ENCODE measurements around the gene NUPR2. TPM values are rescaled to one million over a fixed set of nuclear protein-coding genes. Genes with fewer than 3 reads are reported as not detected.
A peak's percentile ranks its signal among the peaks of the same experiment; 100 is the strongest.
"Not testable (repeated sequence)": the region's sequence is repeated elsewhere in the genome, so short reads cannot be mapped to it uniquely, and the experiment has no call there.

NUPR2 gene
- total RNA-seq, 3 donors from 2014 or later: 1.1 to 1.6 TPM; not detected in 1

GRCh38 chr7:56079450-56080185 is 36.6 kb downstream of the NUPR2 start:
- ATAC-seq (peak; percentile 43), DNase-seq (peak; percentile 52 to 71 (median 67))
- Histone ChIP-seq H3K9me3 (no peaks in the 10 kb centered on the region), H3K36me3 (ENCODE audit: low read depth) (no peaks in the 10 kb centered on the region), H3K4me3 (no peak overlapping the region), H3K4me1 (ENCODE audit: low read depth) (no peaks in the 10 kb centered on the region)
- TF ChIP-seq CTCF (IDR thresholded peaks at IDR 0.05): no peak
- intact Hi-C loops (cut with DNase I, micrococcal nuclease): loop anchor here in 1 of 2 donors (10.0 kb wide), 1 partner anchor 75 kb away; no protein-coding TSS in a partner anchor

GRCh38 chr7:56078196-56078595 is 38.0 kb downstream of the NUPR2 start:
- TF ChIP-seq CTCF (IDR thresholded peaks at IDR 0.05): no peak
- intact Hi-C loops (cut with DNase I, micrococcal nuclease): loop anchor here in 1 of 2 donors (10.0 kb wide), 1 partner anchor 73 kb away; no protein-coding TSS in a partner anchor

GRCh38 chr7:56077681-56078080 is 38.5 kb downstream of the NUPR2 start:
- H3K36me3 ChIP-seq (ENCODE audit: low read depth): no peaks in the 10 kb centered on the region
- no peak for TF ChIP-seq CTCF (IDR thresholded peaks at IDR 0.05)
- DNase-seq (no peak), ATAC-seq (no peak)
- H3K4me3 ChIP-seq: no peak overlapping the region
- H3K4me1 ChIP-seq (ENCODE audit: low read depth): no peaks in the 10 kb centered on the region
- intact Hi-C loops (cut with DNase I, micrococcal nuclease): loop anchor here in 1 of 2 donors (10.0 kb wide), 1 partner anchor 73 kb away; no protein-coding TSS in a partner anchor
- no peaks in the 10 kb centered on the region for H3K9me3 ChIP-seq

More at GRCh38 chr7:56078196-56078595, 38.0 kb downstream of the NUPR2 start:
- DNase-seq: no peak
- no peak overlapping the region for H3K4me3 ChIP-seq
- H3K9me3 ChIP-seq: no peaks in the 10 kb centered on the region
- no peaks in the 10 kb centered on the region for H3K36me3 ChIP-seq (ENCODE audit: low read depth)
- ATAC-seq: no peak
- H3K4me1 ChIP-seq (ENCODE audit: low read depth): no peaks in the 10 kb centered on the region

- peak; percentile 89 for TF ChIP-seq CTCF (IDR thresholded peaks at IDR 0.05)
- H3K4me3 ChIP-seq: no peak overlapping the region
- H3K4me1 ChIP-seq (ENCODE audit: low read depth): no peaks in the 10 kb centered on the region
- H3K36me3 ChIP-seq (ENCODE audit: low read depth): no peaks in the 10 kb centered on the region
- no peaks in the 10 kb centered on the region for H3K9me3 ChIP-seq
- intact Hi-C loops (cut with DNase I, micrococcal nuclease): loop anchor here (2.0 to 10.0 kb wide), 2 partner anchors 70 kb away; no protein-coding TSS in a partner anchor
- DNase-seq: peak; percentile 79 to 90 (median 89)
- peak; percentile 99 for ATAC-seq
These were observed 41.8 kb downstream of the NUPR2 start for GRCh38 chr7:56074371-56074791.

- H3K4me3 ChIP-seq; H3K4me1 ChIP-seq (ENCODE audit: low read depth); ATAC-seq; H3K36me3 ChIP-seq (ENCODE audit: low read depth); DNase-seq; intact Hi-C loops (cut with DNase I, micrococcal nuclease); H3K9me3 ChIP-seq: not testable (repeated sequence)
These were observed 49.8 kb downstream of the NUPR2 start for GRCh38 chr7:56066376-56066775.

Other genes starting within 250 kb of the NUPR2 start
- gene ZNF713, start 229.0 kb downstream of the NUPR2 start, total RNA-seq: 1 to 10 TPM; 2.0 to 4.3 (median 2.1) TPM
- 10 to 100 TPM; 11.5 to 14.3 (median 11.5) TPM for gene MRPS17, start 164.5 kb downstream of the NUPR2 start, total RNA-seq
- 100 to 1,000 TPM in 1 of 3 donors, 10 to 100 TPM in 2; 59.4 to 101 (median 60.8) TPM for gene NIPSNAP2, start 151.8 kb downstream of the NUPR2 start, total RNA-seq
- 10 to 100 TPM in 2 of 3 donors, 1 to 10 TPM in 1; 8.0 to 12.0 (median 11.4) TPM for gene PSPH, start 65.0 kb downstream of the NUPR2 start, total RNA-seq
- 10 to 100 TPM; 62.7 to 92.1 (median 83.4) TPM for gene CCT6A, start 64.7 kb downstream of the NUPR2 start, total RNA-seq
- 100 to 1,000 TPM in 2 of 3 donors, 10 to 100 TPM in 1; 91.6 to 122 (median 101) TPM for gene SUMF2, start 52.1 kb downstream of the NUPR2 start, total RNA-seq
- 10 to 100 TPM in 1 of 3 donors, 1 to 10 TPM in 1, under 1 TPM in 1; 0.58 to 11.6 (median 2.0) TPM for gene PHKG1, start 23.5 kb downstream of the NUPR2 start, total RNA-seq
- gene CHCHD2, start 9.9 kb downstream of the NUPR2 start, total RNA-seq: 100 to 1,000 TPM; 233 to 287 (median 282) TPM

All from mucosa of descending colon (tissue), 3 donors.